Measurements from ENCODE around the gene PLD5.
"Not testable (repeated sequence)": the region's sequence is repeated elsewhere in the genome, so short reads cannot be mapped to it uniquely, and the experiment has no call there.

Gene PLD5

GRCh38 chr1:242133351-242133750 is 391.1 kb downstream of the PLD5 start:
- DNase-seq (ENCODE audit: insufficient read length, low spot score) (no peak), FAIRE-seq (no peak)
- no peak for TF ChIP-seq CTCF (IDR thresholded peaks at IDR 0.05; ENCODE audit: insufficient read depth, missing control alignments)

- FAIRE-seq (no peak), DNase-seq (ENCODE audit: insufficient read length, low spot score) (no peak)
- no peak for TF ChIP-seq CTCF (IDR thresholded peaks at IDR 0.05; ENCODE audit: insufficient read depth, missing control alignments)
These were observed 392.2 kb downstream of the PLD5 start for GRCh38 chr1:242132121-242132817.

- DNase-seq (ENCODE audit: insufficient read length, low spot score) (no peak), FAIRE-seq (no peak)
- TF ChIP-seq CTCF (IDR thresholded peaks at IDR 0.05; ENCODE audit: insufficient read depth, missing control alignments): peak; percentile 10
These were observed 395.5 kb downstream of the PLD5 start for GRCh38 chr1:242128951-242129502.

GRCh38 chr1:242120432-242120831 is 404.1 kb downstream of the PLD5 start:
- DNase-seq (ENCODE audit: insufficient read length, low spot score) (no peak), FAIRE-seq (no peak)
- no peak for TF ChIP-seq CTCF (IDR thresholded peaks at IDR 0.05; ENCODE audit: insufficient read depth, missing control alignments)

- TF ChIP-seq CTCF (IDR thresholded peaks at IDR 0.05; ENCODE audit: insufficient read depth, missing control alignments): no peak
- FAIRE-seq: no peak
- DNase-seq (ENCODE audit: insufficient read length, low spot score): no peak
These were observed 423.6 kb downstream of the PLD5 start for GRCh38 chr1:242100921-242101320.

- not testable (repeated sequence) for DNase-seq (ENCODE audit: insufficient read length, low spot score); FAIRE-seq
These were observed 427.2 kb downstream of the PLD5 start for GRCh38 chr1:242097283-242097682.

- no peak for DNase-seq (ENCODE audit: insufficient read length, low spot score)
- no peak for TF ChIP-seq CTCF (IDR thresholded peaks at IDR 0.05; ENCODE audit: insufficient read depth, missing control alignments)
- no peak for FAIRE-seq
These were observed 431.4 kb downstream of the PLD5 start for GRCh38 chr1:242093116-242093515.

All from D721Med (cell line).